HCT116 (cell line): ENCODE data around the gene CCDC80. TPM values are rescaled to one million over a fixed set of nuclear protein-coding genes. Genes with fewer than 3 reads are reported as not detected.
A peak's percentile ranks its signal among the peaks of the same experiment; 100 is the strongest.

Experiments
- ATAC-seq: fragments of 200-7000 bp; cut with Tn5 transposase; 2 replicates; pipeline ENCODE4 v1.9.1; 2020; ENCODE audit warnings: mild to moderate bottlenecking, moderate library complexity
- BruUV-seq: library from RNA; stranded (reverse); fragments of 400-500 nt; replicated peaks from 2 replicates; lab custom pipeline; 2021; lab: Mats Ljungman, UMichigan
- CTCF ChIA-PET: fragments of 300-600 bp; sonication (Branson Sonifier 250); formaldehyde crosslinking; loops from one replicate; lab custom pipeline; 2021; ENCODE audit warnings: antibody characterized with exemption; lab: Charles Lee
- POLR2A ChIA-PET: fragments of 300-600, 350-600 bp; sonication (Branson Sonifier 250); formaldehyde crosslinking; loops from one replicate; lab custom pipeline; 2021; ENCODE audit warnings: antibody characterized with exemption; lab: Charles Lee
- RAD21 ChIA-PET, 2 experiments: fragments of 300-600 bp; sonication (Branson Sonifier 250); formaldehyde crosslinking; loops; one replicate each; lab custom pipeline; 2023; ENCODE audit warnings: low total read pairs in 2 of 2; ENCODE audit not compliant: uncharacterized antibody in 2 of 2, unreplicated experiment in 2 of 2, low non-redundant PET in 1 of 2; lab: Charles Lee
- DNase-seq: peaks from one replicate; pipeline ENCODE4 v3.0.0-alpha.2; 2010; ENCODE audit warnings: low read depth, low spot score
- H2AFZ ChIP-seq: fragments of 200-600 bp; shearing (Covaris generic), sonication (generic); 2 replicates; pipeline ENCODE4 v1.6.1; 2017; ENCODE audit warnings: low read depth, mixed run types, mixed read lengths, antibody characterized with exemption, low read length; ENCODE audit not compliant: poor library complexity, severe bottlenecking
- H3K27ac ChIP-seq: 2 replicates; pipeline ENCODE4 v1.5.1; 2012; ENCODE audit warnings: low read depth, low read length
- H3K27me3 ChIP-seq: fragments of 200-600 bp; sonication (generic); 2 replicates; pipeline ENCODE4 v1.6.1; 2016; ENCODE audit warnings: mixed run types, low read length, mixed read lengths; ENCODE audit not compliant: insufficient read depth
- H3K36me3 ChIP-seq, 2 experiments: fragments of 200-500 bp in 1 of 2; fragments of 200-600 bp in 1 of 2; sonication (Bioruptor generic) in 1 of 2; sonication (generic) in 1 of 2; 2 replicates each; pipeline versions ENCODE4 v1.5.1 to v1.6.1; 2014 to 2016; ENCODE audit warnings: low read length in 2 of 2, inconsistent platforms in 1 of 2, mixed read lengths in 1 of 2, mixed run types in 1 of 2; ENCODE audit not compliant: insufficient read depth in 2 of 2, control insufficient read depth in 1 of 2
- H3K4me1 ChIP-seq, 2 experiments: fragments of 200-600 bp in 1 of 2; sonication (generic) in 1 of 2; 2 replicates each; pipeline versions ENCODE4 v1.5.1 to v1.6.1; 2012 to 2017; ENCODE audit warnings: low read length in 2 of 2, inconsistent platforms in 1 of 2, mild to moderate bottlenecking in 1 of 2, mixed read lengths in 1 of 2, mixed run types in 1 of 2, moderate library complexity in 1 of 2; ENCODE audit not compliant: insufficient read depth in 2 of 2, control insufficient read depth in 1 of 2
- H3K4me2 ChIP-seq: fragments of 200-600 bp; sonication (generic); 2 replicates; pipeline ENCODE4 v1.6.1; 2017; ENCODE audit warnings: mixed run types, low read length, mixed read lengths
- H3K4me3 ChIP-seq, 2 experiments: fragments of 200-600 bp in 1 of 2; sonication (generic) in 1 of 2; replicated peaks in 1 of 2; 2 replicates each; pipeline ENCODE4 v1.5.1; 2011 to 2016; ENCODE audit warnings: low read length in 2 of 2, control low read depth in 1 of 2, low read depth in 1 of 2, mild to moderate bottlenecking in 1 of 2, mixed read lengths in 1 of 2, mixed run types in 1 of 2
- H3K79me2 ChIP-seq: fragments of 200-600 bp; sonication (generic); 2 replicates; pipeline ENCODE4 v1.6.1; 2017; ENCODE audit warnings: mild to moderate bottlenecking, mixed run types, low read length, moderate library complexity, mixed read lengths; ENCODE audit not compliant: insufficient read depth
- H3K9ac ChIP-seq: fragments of 200-600 bp; sonication (generic); 2 replicates; pipeline ENCODE4 v1.6.1; 2016; ENCODE audit warnings: low read length, mixed read lengths
- H3K9me2 ChIP-seq: fragments of 200-600 bp; sonication (generic), shearing (Covaris generic); 2 replicates; pipeline ENCODE4 v1.6.1; 2017; ENCODE audit warnings: mixed run types, mild to moderate bottlenecking, moderate library complexity; ENCODE audit not compliant: insufficient read depth
- H3K9me3 ChIP-seq, 2 experiments: fragments of 200-500 bp in 1 of 2; fragments of 200-600 bp in 1 of 2; sonication (Bioruptor generic) in 1 of 2; sonication (generic) in 1 of 2; 2 replicates each; pipeline ENCODE4 v1.6.1; 2014 to 2017; ENCODE audit warnings: low read length in 2 of 2, mixed read lengths in 2 of 2, inconsistent platforms in 1 of 2, low read depth in 1 of 2, mild to moderate bottlenecking in 1 of 2, mixed run types in 1 of 2, moderate library complexity in 1 of 2; ENCODE audit not compliant: control insufficient read depth in 1 of 2, insufficient read depth in 1 of 2
- H4K20me1 ChIP-seq: fragments of 200-600 bp; sonication (generic), shearing (Covaris generic); 2 replicates; pipeline ENCODE4 v1.6.1; 2017; ENCODE audit warnings: mixed run types, mild to moderate bottlenecking, moderate library complexity; ENCODE audit not compliant: insufficient read depth
- CBX3 ChIP-seq: IDR thresholded peaks from 2 replicates; pipeline ENCODE4 v1.6.1; 2012; ENCODE audit warnings: low read depth
- CTCF ChIP-seq, 3 experiments: fragments of 200-600 bp in 1 of 3; sonication (generic) in 1 of 3; IDR thresholded peaks in 2 of 3; conservative IDR thresholded peaks in 1 of 3; 2 replicates each; pipeline ENCODE4 v1.5.1; 2012 to 2017; ENCODE audit warnings: low read depth in 2 of 3, low read length in 2 of 3, antibody characterized with exemption in 1 of 3, borderline replicate concordance in 1 of 3, control low read depth in 1 of 3, mild to moderate bottlenecking in 1 of 3, mixed read lengths in 1 of 3, mixed run types in 1 of 3, moderate library complexity in 1 of 3; ENCODE audit not compliant: insufficient read depth in 1 of 3
- EGR1 ChIP-seq: IDR thresholded peaks from 2 replicates; pipeline ENCODE4 v1.6.1; 2012; ENCODE audit warnings: low read depth
- EZH2 ChIP-seq: fragments of 200-600 bp; sonication (generic); IDR thresholded peaks from 2 replicates; pipeline ENCODE4 v1.6.1; 2017; ENCODE audit warnings: antibody characterized with exemption, mixed run types
- EZH2phosphoT487 ChIP-seq: fragments of 200-600 bp; IDR thresholded peaks from 2 replicates; pipeline ENCODE4 v1.6.1; 2018; ENCODE audit warnings: antibody characterized with exemption, borderline replicate concordance
- JUND ChIP-seq: IDR thresholded peaks from 2 replicates; pipeline ENCODE4 v1.6.1; 2012
- MAX ChIP-seq: IDR thresholded peaks from 2 replicates; pipeline ENCODE4 v1.6.1; 2012
- POLR2A ChIP-seq: IDR thresholded peaks from 2 replicates; pipeline ENCODE4 v1.7.0; 2011; ENCODE audit warnings: borderline replicate concordance; ENCODE audit not compliant: insufficient read depth, insufficient read length; ENCODE audit errors: extremely low read depth
- POLR2AphosphoS5 ChIP-seq: IDR thresholded peaks from 2 replicates; pipeline ENCODE4 v1.6.1; 2011; ENCODE audit warnings: mild to moderate bottlenecking, low read depth, low read length, moderate library complexity
- RAD21 ChIP-seq: IDR thresholded peaks from 2 replicates; pipeline ENCODE4 v1.6.1; 2012; ENCODE audit warnings: low read depth, mild to moderate bottlenecking
- SP1 ChIP-seq: IDR thresholded peaks from 2 replicates; pipeline ENCODE4 v1.6.1; 2012; ENCODE audit warnings: low read depth
- SRF ChIP-seq: IDR thresholded peaks from 2 replicates; pipeline ENCODE4 v1.6.1; 2012; ENCODE audit warnings: low read depth
- ZFX ChIP-seq: fragments of 450-650 bp; IDR thresholded peaks from 2 replicates; pipeline ENCODE4 v1.6.1; 2017
- ZNF274 ChIP-seq: fragments of 200-500 bp; sonication (Bioruptor generic); IDR thresholded peaks from 2 replicates; pipeline ENCODE4 v1.6.1; 2014; ENCODE audit warnings: mild to moderate bottlenecking, low read depth, low read length, inconsistent platforms
- intact Hi-C: fragments of 100-400 bp; cut with micrococcal nuclease; formaldehyde crosslinking; loops from 2 replicates; pipeline ENCODE4 v1.10.0; 2022
- total RNA-seq: library from RNA; stranded (reverse); gene quantifications from one replicate; pipeline ENCODE4 v1.2.1, GENCODE V29; 2021; ENCODE audit not compliant: unreplicated experiment
- TF ChIP-seq, protein P1 (sequence below): IDR thresholded peaks from 2 replicates; pipeline ENCODE4 v1.6.1; 2012

The CCDC80 gene
- total RNA-seq, 1 experiment from 2014 or later, result 1.7 TPM

GRCh38 chr3:112675943-112676535, 35.1 kb upstream of the CCDC80 start:
- POLR2A ChIA-PET, result interaction anchor here (0.6 kb wide), 1 partner anchor 8 kb away, joined by 3 read pairs; no protein-coding TSS in a partner anchor
- Histone ChIP-seq H3K27ac (no peak overlapping the region), H3K4me1 (peaks cover 6 to 27% of the 10 kb centered on the region in 2 experiments; a peak in 3 of 4 replicates)

GRCh38 chr3:112675349-112675748, 34.4 kb upstream of the CCDC80 start:
- Histone ChIP-seq H3K4me2 (no peak overlapping the region), H3K9ac (no peak overlapping the region), H3K4me1 (peaks cover 6 to 32% of the 10 kb centered on the region in 2 experiments; a peak in 3 of 4 replicates), H3K79me2 (no peaks in the 10 kb centered on the region), H3K4me3 (no peak overlapping the region), H2AFZ (peak overlapping the region; percentile 72), H3K36me3 (no peaks in the 10 kb centered on the region), H4K20me1 (no peaks in the 10 kb centered on the region), H3K27me3 (no peaks in the 10 kb centered on the region), H3K9me3 (no peaks in the 10 kb centered on the region), H3K27ac (no peak overlapping the region), H3K9me2 (no peaks in the 10 kb centered on the region)
- POLR2A ChIA-PET, result no interaction called here
- DNase-seq (no peak), ATAC-seq (no peak)
- RAD21 ChIA-PET, result no interaction called here
- BruUV-seq, result no TSS peak
- no peak for TF ChIP-seq MAX
- TF ChIP-seq CTCF (IDR thresholded peaks at IDR 0.05 in 2 of 3, conservative IDR thresholded peaks at IDR 0.05 in 1 of 3; ENCODE audit: borderline replicate concordance in 1 of 3, insufficient read depth in 1 of 3, low read depth in 2 of 3, low read length in 2 of 3), result no peak
- no peak for TF ChIP-seq CBX3
- no peak for TF ChIP-seq RAD21
- no peak for TF ChIP-seq SRF
- no peak for TF ChIP-seq JUND
- TF ChIP-seq EZH2phosphoT487, result no peak
- TF ChIP-seq POLR2A, result no peak
- no peak for TF ChIP-seq SP1
- TF ChIP-seq EZH2, result no peak
- no peak for TF ChIP-seq POLR2AphosphoS5
- TF ChIP-seq ZNF274, result no peak
- TF ChIP-seq, protein P1, sequence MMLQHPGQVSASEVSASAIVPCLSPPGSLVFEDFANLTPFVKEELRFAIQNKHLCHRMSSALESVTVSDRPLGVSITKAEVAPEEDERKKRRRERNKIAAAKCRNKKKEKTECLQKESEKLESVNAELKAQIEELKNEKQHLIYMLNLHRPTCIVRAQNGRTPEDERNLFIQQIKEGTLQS, result no peak
- intact Hi-C loops, result no loop called here
- CTCF ChIA-PET, result no interaction called here

More at GRCh38 chr3:112675943-112676535, 35.1 kb upstream of the CCDC80 start:
- no peaks in the 10 kb centered on the region for H3K36me3 ChIP-seq
- BruUV-seq, result no TSS peak
- CTCF ChIA-PET, result interaction anchor here (1.0 to 1.6 kb wide), 3 partner anchors 12 to 383 kb away, joined by 4 to 5 read pairs (median 4); no protein-coding TSS in a partner anchor
- no peaks in the 10 kb centered on the region for H3K79me2 ChIP-seq
- H3K4me3 ChIP-seq, result peak overlapping the region in 1 of 2 experiments; percentile 39; a peak in 1 of 4 replicates
- peak overlapping the region; percentile 65 for H2AFZ ChIP-seq
- ATAC-seq, result no peak; the same call in 1 of the 2 replicates
- TF ChIP-seq SRF (no peak), EZH2 (no peak), EGR1 (no peak), ZNF274 (no peak), POLR2A (no peak), ZFX (no peak)
- TF ChIP-seq, all 23 proteins: peak for 0
- RAD21 ChIA-PET, result no interaction called here
- peak overlapping the region; percentile 63 for H3K4me2 ChIP-seq
- H3K9ac ChIP-seq, result peak overlapping the region; percentile 12; the same call in 1 of the 2 replicates
- intact Hi-C loops, result no loop called here
- no peaks in the 10 kb centered on the region for H3K9me3 ChIP-seq
- H3K27me3 ChIP-seq, result no peaks in the 10 kb centered on the region
- no peaks in the 10 kb centered on the region for H4K20me1 ChIP-seq
- H3K9me2 ChIP-seq, result no peaks in the 10 kb centered on the region
- DNase-seq, result no peak
